ENCODE results near the gene CHN2. TPM values are rescaled to one million over a fixed set of nuclear protein-coding genes. Genes with fewer than 3 reads are reported as not detected.

Gene CHN2
- total RNA-seq, 1 donor from 2014 or later: 6.6 TPM

DNA sequence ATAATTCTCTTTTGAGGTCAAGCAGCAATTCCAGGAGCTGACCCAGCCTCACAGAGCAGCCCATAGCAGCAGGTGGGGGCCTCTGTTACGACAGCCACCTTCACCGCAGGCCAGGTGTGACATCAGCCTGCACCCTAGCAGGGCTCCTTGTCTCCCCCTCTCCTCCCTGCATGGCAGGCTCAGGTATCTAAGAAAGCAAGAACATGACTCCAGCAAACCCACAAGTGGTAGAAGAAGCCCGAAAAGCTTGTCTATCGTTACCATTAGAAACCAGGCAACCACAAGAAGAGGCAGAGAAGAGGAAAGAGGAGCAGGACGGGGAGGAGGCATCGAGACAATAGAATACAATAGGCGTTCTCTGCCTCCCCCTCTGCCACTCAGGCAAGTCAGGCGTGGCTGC is 265.0 kb downstream of the CHN2 start:
- Histone ChIP-seq H3K9ac (no peak overlapping the region), H3F3A (ENCODE audit: low read depth) (no peaks in the 10 kb centered on the region), H3K36me3 (no peaks in the 10 kb centered on the region), H3K27me3 (peaks cover 70% of the 10 kb centered on the region), H3K9me3 (ENCODE audit: low read depth) (no peaks in the 10 kb centered on the region), H3K4me1 (peaks cover 5% of the 10 kb centered on the region), H3K4me3 (no peak overlapping the region), H2AFZ (replicated peaks) (no peak overlapping the region), H4K20me1 (ENCODE audit: low read depth) (peaks cover 18% of the 10 kb centered on the region), H3K27ac (no peak overlapping the region), H3K79me2 (ENCODE audit: low read depth) (no peaks in the 10 kb centered on the region), H3K4me2 (no peak overlapping the region)
- TF ChIP-seq, protein P1, sequence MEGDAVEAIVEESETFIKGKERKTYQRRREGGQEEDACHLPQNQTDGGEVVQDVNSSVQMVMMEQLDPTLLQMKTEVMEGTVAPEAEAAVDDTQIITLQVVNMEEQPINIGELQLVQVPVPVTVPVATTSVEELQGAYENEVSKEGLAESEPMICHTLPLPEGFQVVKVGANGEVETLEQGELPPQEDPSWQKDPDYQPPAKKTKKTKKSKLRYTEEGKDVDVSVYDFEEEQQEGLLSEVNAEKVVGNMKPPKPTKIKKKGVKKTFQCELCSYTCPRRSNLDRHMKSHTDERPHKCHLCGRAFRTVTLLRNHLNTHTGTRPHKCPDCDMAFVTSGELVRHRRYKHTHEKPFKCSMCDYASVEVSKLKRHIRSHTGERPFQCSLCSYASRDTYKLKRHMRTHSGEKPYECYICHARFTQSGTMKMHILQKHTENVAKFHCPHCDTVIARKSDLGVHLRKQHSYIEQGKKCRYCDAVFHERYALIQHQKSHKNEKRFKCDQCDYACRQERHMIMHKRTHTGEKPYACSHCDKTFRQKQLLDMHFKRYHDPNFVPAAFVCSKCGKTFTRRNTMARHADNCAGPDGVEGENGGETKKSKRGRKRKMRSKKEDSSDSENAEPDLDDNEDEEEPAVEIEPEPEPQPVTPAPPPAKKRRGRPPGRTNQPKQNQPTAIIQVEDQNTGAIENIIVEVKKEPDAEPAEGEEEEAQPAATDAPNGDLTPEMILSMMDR (IDR thresholded peaks at IDR 0.05): no peak
- TF ChIP-seq EZH2phosphoT487 (IDR thresholded peaks at IDR 0.05): no peak
- TF ChIP-seq EZH2 (IDR thresholded peaks at IDR 0.05): no peak
- no peaks in the 10 kb centered on the region for H3K36me3 Mint-ChIP-seq
- no peak overlapping the region for H3K27ac Mint-ChIP-seq
- no peak overlapping the region for H3K4me3 Mint-ChIP-seq
- no peak for DNase-seq (ENCODE audit: low spot score)
- H3K9me3 Mint-ChIP-seq: peaks cover 2% of the 10 kb centered on the region
- H3K27me3 Mint-ChIP-seq (ENCODE audit: insufficient read depth, low read depth): peaks cover 8% of the 10 kb centered on the region
- H3K4me1 Mint-ChIP-seq: peaks cover 33% of the 10 kb centered on the region

DNA sequence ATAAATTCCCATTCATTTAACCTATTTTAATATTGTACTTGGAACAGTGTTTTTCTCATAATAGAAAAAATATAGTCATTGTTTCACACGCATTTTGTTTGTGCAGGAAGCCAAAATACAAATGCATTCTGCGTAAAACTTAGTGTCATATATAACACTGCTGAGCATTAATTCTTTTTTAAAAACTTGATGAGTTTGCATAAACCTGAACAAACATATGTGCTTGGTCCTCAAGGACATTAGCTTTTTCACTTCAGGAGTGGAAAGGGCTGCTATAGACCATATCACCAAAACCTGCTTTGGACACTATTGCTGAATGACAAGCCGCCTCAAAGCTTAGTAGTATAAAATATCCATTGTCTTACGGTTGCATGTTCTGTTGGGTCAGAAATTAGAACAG is 267.4 kb downstream of the CHN2 start:
- Histone ChIP-seq H3K36me3 (no peaks in the 10 kb centered on the region), H3K4me1 (peaks cover 5% of the 10 kb centered on the region), H3K27ac (no peak overlapping the region), H3K79me2 (ENCODE audit: low read depth) (no peaks in the 10 kb centered on the region), H3K4me2 (no peak overlapping the region), H2AFZ (replicated peaks) (no peak overlapping the region), H3K27me3 (peaks cover 46% of the 10 kb centered on the region), H3F3A (ENCODE audit: low read depth) (no peaks in the 10 kb centered on the region), H3K4me3 (no peak overlapping the region), H3K9me3 (ENCODE audit: low read depth) (no peaks in the 10 kb centered on the region), H3K9ac (no peak overlapping the region), H4K20me1 (ENCODE audit: low read depth) (peaks cover 11% of the 10 kb centered on the region)
- Mint-ChIP-seq H3K4me3 (no peak overlapping the region), H3K36me3 (no peaks in the 10 kb centered on the region), H3K4me1 (peaks cover 24% of the 10 kb centered on the region), H3K27me3 (ENCODE audit: insufficient read depth, low read depth) (peaks cover 6% of the 10 kb centered on the region), H3K27ac (no peak overlapping the region), H3K9me3 (peaks cover 2% of the 10 kb centered on the region)
- TF ChIP-seq, protein P1 (IDR thresholded peaks at IDR 0.05): no peak
- TF ChIP-seq EZH2 (IDR thresholded peaks at IDR 0.05): no peak
- no peak for DNase-seq (ENCODE audit: low spot score)

DNA sequence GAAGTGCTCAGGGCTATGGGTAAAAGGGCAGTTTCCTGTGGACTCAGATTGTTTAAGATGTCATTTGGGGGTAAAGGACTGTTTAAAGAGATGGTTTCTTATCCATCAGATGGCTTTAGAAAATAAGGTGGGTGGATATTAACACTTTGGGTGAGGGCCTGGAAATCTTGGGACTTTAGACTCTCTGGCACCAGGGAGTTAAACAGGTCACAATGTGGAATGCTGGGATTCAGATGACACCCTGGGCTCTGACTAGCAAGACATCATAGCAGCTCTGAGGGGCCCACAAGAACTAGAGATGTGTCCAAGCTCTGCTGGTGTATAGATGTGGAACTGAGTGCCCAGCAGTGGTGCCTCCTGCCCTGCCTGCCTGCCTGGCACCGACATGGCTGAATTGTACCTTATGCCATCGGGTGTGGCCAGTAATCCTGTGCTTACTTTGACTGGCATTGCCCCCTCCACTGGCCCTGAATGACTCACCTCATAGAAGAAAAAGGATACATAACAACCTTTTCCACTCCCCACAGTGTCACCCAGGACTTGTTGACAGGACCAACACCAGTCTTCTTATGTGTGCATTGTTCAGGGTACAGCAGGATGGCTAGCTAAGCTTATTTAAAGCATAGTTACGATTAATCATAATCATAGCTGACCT is 269.1 kb downstream of the CHN2 start:
- H2AFZ ChIP-seq (replicated peaks): no peak overlapping the region

More for the DNA sequence above, 269.1 kb downstream of the CHN2 start:
- H3K4me1 Mint-ChIP-seq: peaks cover 10% of the 10 kb centered on the region
- Histone ChIP-seq H4K20me1 (ENCODE audit: low read depth) (peaks cover 3% of the 10 kb centered on the region), H3K79me2 (ENCODE audit: low read depth) (no peaks in the 10 kb centered on the region), H3K4me3 (no peak overlapping the region), H3K27me3 (peaks cover 30% of the 10 kb centered on the region), H3K27ac (no peak overlapping the region), H3K36me3 (no peaks in the 10 kb centered on the region), H3K9me3 (ENCODE audit: low read depth) (no peaks in the 10 kb centered on the region), H3K9ac (no peak overlapping the region), H3K4me2 (no peak overlapping the region), H3F3A (ENCODE audit: low read depth) (no peaks in the 10 kb centered on the region), H3K4me1 (no peaks in the 10 kb centered on the region)
- TF ChIP-seq EZH2phosphoT487 (IDR thresholded peaks at IDR 0.05) (no peak), EZH2 (IDR thresholded peaks at IDR 0.05) (no peak)
- TF ChIP-seq, protein P1 (IDR thresholded peaks at IDR 0.05): no peak
- H3K27me3 Mint-ChIP-seq (ENCODE audit: insufficient read depth, low read depth): peaks cover 6% of the 10 kb centered on the region
- H3K36me3 Mint-ChIP-seq: no peaks in the 10 kb centered on the region
- no peak overlapping the region for H3K4me3 Mint-ChIP-seq
- H3K27ac Mint-ChIP-seq: no peak overlapping the region
- no peak for DNase-seq (ENCODE audit: low spot score)
- H3K9me3 Mint-ChIP-seq: peaks cover 2% of the 10 kb centered on the region
